OCI-LY7 (cell line): ENCODE results near the gene TMEM167B.

Source experiments
- EZH2phosphoT487 ChIP-seq: fragments of 200-600 bp; sonication (generic); IDR thresholded peaks from 2 replicates; pipeline ENCODE4 v1.6.1; 2018; ENCODE audit warnings: low read depth, borderline replicate concordance, mild to moderate bottlenecking, mixed run types, antibody characterized with exemption, low read length, moderate library complexity, mixed read lengths
- TF ChIP-seq, protein P1 (sequence below): fragments of 200-600 bp; sonication (generic); conservative IDR thresholded peaks from 2 replicates; pipeline ENCODE4 v1.5.1; 2014; ENCODE audit warnings: mild to moderate bottlenecking, antibody characterized with exemption, low read length, moderate library complexity, mixed read lengths

DNA sequence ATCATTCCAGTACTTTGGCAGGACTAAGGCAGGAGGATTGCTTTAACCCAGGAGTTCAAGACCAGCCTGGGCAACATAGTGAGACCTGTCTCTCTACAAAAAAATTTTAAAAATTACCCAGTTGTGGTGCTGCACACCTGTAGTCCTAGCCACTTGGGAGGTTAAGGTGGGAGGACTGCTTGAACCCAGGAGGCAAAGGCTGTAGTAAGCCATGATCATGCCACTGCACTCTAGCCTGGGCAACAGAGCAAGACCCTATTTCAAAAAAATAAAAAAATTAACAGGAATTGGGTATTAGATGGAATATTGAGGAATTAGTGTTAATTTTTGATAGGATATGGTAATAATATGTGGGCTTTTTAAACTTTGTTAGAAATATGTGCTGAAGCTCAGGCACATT lies 31.5 kb upstream of the TMEM167B start:
- TF ChIP-seq, protein P1, sequence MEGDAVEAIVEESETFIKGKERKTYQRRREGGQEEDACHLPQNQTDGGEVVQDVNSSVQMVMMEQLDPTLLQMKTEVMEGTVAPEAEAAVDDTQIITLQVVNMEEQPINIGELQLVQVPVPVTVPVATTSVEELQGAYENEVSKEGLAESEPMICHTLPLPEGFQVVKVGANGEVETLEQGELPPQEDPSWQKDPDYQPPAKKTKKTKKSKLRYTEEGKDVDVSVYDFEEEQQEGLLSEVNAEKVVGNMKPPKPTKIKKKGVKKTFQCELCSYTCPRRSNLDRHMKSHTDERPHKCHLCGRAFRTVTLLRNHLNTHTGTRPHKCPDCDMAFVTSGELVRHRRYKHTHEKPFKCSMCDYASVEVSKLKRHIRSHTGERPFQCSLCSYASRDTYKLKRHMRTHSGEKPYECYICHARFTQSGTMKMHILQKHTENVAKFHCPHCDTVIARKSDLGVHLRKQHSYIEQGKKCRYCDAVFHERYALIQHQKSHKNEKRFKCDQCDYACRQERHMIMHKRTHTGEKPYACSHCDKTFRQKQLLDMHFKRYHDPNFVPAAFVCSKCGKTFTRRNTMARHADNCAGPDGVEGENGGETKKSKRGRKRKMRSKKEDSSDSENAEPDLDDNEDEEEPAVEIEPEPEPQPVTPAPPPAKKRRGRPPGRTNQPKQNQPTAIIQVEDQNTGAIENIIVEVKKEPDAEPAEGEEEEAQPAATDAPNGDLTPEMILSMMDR = no peak
- no peak for TF ChIP-seq EZH2phosphoT487
